H1 (cell line): ENCODE measurements around the gene TCFL5. TPM values are rescaled to one million over a fixed set of nuclear protein-coding genes. Genes with fewer than 3 reads are reported as not detected.

Source experiments
- BACH1 ChIP-seq: IDR thresholded peaks from 2 replicates; pipeline ENCODE4 v1.6.1; 2012; ENCODE audit warnings: low read length, improper control_type of control experiment
- BCL11A ChIP-seq, 2 experiments: IDR thresholded peaks; one replicate each; pipeline ENCODE4 v1.6.1; 2011; ENCODE audit warnings: low read depth in 2 of 2, low read length in 2 of 2, mild to moderate bottlenecking in 2 of 2
- CHD1 ChIP-seq: IDR thresholded peaks from 2 replicates; pipeline ENCODE4 v1.6.1; 2012; ENCODE audit warnings: low read depth, low read length, improper control_type of control experiment
- EGR1 ChIP-seq: IDR thresholded peaks from 2 replicates; pipeline ENCODE4 v1.6.1; 2011; ENCODE audit warnings: low read depth, low read length, borderline replicate concordance
- EP300 ChIP-seq, 2 experiments: IDR thresholded peaks; 1 replicate in 1 of 2; 2 replicates in 1 of 2; pipeline ENCODE4 v1.6.1; 2011 to 2012; ENCODE audit warnings: low read depth in 2 of 2, low read length in 2 of 2, mild to moderate bottlenecking in 2 of 2, borderline replicate concordance in 1 of 2, inconsistent platforms in 1 of 2, moderate library complexity in 1 of 2
- EZH2 ChIP-seq: fragments of 200-600 bp; sonication (generic); IDR thresholded peaks from 2 replicates; pipeline ENCODE4 v1.7.1; 2012; ENCODE audit warnings: low read depth, mild to moderate bottlenecking, moderate library complexity, low read length, inconsistent platforms; ENCODE audit not compliant: severe bottlenecking
- NRF1 ChIP-seq: IDR thresholded peaks from 2 replicates; pipeline ENCODE4 v1.6.1; 2011; ENCODE audit warnings: mild to moderate bottlenecking, low read depth, low read length, improper control_type of control experiment
- RXRA ChIP-seq: IDR thresholded peaks from 2 replicates; pipeline ENCODE4 v1.6.1; 2011; ENCODE audit warnings: low read depth, mild to moderate bottlenecking, low read length, moderate library complexity; ENCODE audit not compliant: insufficient read depth
- TAF7 ChIP-seq: optimal IDR thresholded peaks from 2 replicates; pipeline ENCODE3; 2011; ENCODE audit warnings: low read depth, mild to moderate bottlenecking, inconsistent platforms, low read length, moderate library complexity, borderline replicate concordance
- polyA plus RNA-seq, 7 experiments: library from polyadenylated mRNA; depleted of rRNA in 3 of 7; stranded (reverse) in 5 of 7; unstranded in 2 of 7; fragments of >200 nt in 5 of 7; fragments of 200-250 nt in 2 of 7; gene quantifications; 1 replicate in 5 of 7; 2 replicates in 1 of 7; 4 replicates in 1 of 7; pipeline versions ENCODE4 v1.2.1 to v1.2.3, GENCODE V29; 2011 to 2013; ENCODE audit warnings: missing spikeins in 2 of 7, mixed read lengths in 2 of 7
- total RNA-seq: library from RNA; stranded (reverse); fragmentation: NEBNext Ultra II Directional; extraction: Animal tissue kit (Norgen Biotek cat#: 25700); gene quantifications from 2 replicates; pipeline ENCODE4 v1.2.1, GENCODE V29; 2021
- TF ChIP-seq, protein P1 (sequence below): fragments of 300-600 bp; sonication (generic); IDR thresholded peaks from 2 replicates; pipeline ENCODE4 v1.7.1; 2012; ENCODE audit warnings: low read length, moderate library complexity, mild to moderate bottlenecking, inconsistent platforms; ENCODE audit not compliant: insufficient replicate concordance

TCFL5 gene
- total and polyA plus RNA-seq, 2 of the 8 experiments (the other 6 are each of a cell fraction or from before 2014, with no cell fraction given): 6.2 to 15.0 TPM

DNA sequence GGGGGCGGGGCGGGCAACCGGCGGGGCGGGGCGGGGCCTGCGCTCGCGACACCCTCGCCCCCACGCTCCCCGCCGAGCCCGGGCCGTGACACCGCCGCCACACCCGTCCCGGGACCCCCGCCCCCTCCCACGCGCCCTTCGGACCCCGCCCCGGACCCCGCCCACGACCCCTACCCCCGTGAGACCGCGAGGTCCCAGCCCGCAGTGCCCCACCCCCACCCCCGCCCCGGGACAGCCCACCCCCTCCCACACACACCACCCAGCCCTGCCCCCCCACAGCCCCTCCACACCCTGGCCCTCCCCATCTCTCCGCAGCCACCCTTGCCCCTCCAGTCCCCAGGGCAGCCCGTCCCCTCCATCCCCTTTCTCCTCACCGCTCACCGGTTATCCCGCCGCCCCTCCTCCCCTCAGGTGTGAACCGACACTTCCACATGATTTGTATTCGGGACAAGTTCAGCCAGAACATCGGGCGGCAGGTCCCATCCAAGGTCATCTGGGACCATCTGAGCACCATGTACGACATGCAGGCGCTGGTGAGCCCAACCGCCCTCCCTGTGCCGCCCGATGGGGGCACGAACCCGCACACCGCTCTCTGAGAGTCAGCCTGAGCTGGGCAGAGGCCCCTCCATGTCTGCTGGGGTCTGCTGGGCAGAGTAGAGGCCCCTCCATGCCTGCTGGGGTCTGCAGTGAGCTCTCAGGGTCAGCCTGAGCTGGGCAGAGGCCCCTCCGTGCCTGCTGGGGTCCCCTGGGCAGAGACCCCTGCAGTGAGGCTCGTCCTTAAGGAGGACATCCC lies 64.7 kb downstream of the TCFL5 start (continued):
- TF ChIP-seq, protein P1, sequence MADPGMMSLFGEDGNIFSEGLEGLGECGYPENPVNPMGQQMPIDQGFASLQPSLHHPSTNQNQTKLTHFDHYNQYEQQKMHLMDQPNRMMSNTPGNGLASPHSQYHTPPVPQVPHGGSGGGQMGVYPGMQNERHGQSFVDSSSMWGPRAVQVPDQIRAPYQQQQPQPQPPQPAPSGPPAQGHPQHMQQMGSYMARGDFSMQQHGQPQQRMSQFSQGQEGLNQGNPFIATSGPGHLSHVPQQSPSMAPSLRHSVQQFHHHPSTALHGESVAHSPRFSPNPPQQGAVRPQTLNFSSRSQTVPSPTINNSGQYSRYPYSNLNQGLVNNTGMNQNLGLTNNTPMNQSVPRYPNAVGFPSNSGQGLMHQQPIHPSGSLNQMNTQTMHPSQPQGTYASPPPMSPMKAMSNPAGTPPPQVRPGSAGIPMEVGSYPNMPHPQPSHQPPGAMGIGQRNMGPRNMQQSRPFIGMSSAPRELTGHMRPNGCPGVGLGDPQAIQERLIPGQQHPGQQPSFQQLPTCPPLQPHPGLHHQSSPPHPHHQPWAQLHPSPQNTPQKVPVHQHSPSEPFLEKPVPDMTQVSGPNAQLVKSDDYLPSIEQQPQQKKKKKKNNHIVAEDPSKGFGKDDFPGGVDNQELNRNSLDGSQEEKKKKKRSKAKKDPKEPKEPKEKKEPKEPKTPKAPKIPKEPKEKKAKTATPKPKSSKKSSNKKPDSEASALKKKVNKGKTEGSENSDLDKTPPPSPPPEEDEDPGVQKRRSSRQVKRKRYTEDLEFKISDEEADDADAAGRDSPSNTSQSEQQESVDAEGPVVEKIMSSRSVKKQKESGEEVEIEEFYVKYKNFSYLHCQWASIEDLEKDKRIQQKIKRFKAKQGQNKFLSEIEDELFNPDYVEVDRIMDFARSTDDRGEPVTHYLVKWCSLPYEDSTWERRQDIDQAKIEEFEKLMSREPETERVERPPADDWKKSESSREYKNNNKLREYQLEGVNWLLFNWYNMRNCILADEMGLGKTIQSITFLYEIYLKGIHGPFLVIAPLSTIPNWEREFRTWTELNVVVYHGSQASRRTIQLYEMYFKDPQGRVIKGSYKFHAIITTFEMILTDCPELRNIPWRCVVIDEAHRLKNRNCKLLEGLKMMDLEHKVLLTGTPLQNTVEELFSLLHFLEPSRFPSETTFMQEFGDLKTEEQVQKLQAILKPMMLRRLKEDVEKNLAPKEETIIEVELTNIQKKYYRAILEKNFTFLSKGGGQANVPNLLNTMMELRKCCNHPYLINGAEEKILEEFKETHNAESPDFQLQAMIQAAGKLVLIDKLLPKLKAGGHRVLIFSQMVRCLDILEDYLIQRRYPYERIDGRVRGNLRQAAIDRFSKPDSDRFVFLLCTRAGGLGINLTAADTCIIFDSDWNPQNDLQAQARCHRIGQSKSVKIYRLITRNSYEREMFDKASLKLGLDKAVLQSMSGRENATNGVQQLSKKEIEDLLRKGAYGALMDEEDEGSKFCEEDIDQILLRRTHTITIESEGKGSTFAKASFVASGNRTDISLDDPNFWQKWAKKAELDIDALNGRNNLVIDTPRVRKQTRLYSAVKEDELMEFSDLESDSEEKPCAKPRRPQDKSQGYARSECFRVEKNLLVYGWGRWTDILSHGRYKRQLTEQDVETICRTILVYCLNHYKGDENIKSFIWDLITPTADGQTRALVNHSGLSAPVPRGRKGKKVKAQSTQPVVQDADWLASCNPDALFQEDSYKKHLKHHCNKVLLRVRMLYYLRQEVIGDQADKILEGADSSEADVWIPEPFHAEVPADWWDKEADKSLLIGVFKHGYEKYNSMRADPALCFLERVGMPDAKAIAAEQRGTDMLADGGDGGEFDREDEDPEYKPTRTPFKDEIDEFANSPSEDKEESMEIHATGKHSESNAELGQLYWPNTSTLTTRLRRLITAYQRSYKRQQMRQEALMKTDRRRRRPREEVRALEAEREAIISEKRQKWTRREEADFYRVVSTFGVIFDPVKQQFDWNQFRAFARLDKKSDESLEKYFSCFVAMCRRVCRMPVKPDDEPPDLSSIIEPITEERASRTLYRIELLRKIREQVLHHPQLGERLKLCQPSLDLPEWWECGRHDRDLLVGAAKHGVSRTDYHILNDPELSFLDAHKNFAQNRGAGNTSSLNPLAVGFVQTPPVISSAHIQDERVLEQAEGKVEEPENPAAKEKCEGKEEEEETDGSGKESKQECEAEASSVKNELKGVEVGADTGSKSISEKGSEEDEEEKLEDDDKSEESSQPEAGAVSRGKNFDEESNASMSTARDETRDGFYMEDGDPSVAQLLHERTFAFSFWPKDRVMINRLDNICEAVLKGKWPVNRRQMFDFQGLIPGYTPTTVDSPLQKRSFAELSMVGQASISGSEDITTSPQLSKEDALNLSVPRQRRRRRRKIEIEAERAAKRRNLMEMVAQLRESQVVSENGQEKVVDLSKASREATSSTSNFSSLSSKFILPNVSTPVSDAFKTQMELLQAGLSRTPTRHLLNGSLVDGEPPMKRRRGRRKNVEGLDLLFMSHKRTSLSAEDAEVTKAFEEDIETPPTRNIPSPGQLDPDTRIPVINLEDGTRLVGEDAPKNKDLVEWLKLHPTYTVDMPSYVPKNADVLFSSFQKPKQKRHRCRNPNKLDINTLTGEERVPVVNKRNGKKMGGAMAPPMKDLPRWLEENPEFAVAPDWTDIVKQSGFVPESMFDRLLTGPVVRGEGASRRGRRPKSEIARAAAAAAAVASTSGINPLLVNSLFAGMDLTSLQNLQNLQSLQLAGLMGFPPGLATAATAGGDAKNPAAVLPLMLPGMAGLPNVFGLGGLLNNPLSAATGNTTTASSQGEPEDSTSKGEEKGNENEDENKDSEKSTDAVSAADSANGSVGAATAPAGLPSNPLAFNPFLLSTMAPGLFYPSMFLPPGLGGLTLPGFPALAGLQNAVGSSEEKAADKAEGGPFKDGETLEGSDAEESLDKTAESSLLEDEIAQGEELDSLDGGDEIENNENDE: no peak
- TF ChIP-seq EP300 (IDR thresholded peaks at IDR 0.05; ENCODE audit: borderline replicate concordance in 1 of 2, low read depth in 2 of 2, low read length in 2 of 2) (no peak), BACH1 (no peak), EZH2 (no peak), EGR1 (no peak), NRF1 (no peak), RXRA (no peak), BCL11A (IDR thresholded peaks at IDR 0.05; ENCODE audit: low read depth in 2 of 2, low read length in 2 of 2) (no peak), CHD1 (no peak), TAF7 (no peak)
